GM21515 (cell line): ENCODE data around the gene BFAR.
"Not testable (repeated sequence)": the region's sequence is repeated elsewhere in the genome, so short reads cannot be mapped to it uniquely, and the experiment has no call there.

ENCODE experiments used
- ATAC-seq: cut with Tn5 transposase; IDR thresholded peaks from one replicate; pipeline ENCODE4 v1.9.1; 2021; ENCODE audit not compliant: unreplicated experiment

Gene BFAR, protein sequence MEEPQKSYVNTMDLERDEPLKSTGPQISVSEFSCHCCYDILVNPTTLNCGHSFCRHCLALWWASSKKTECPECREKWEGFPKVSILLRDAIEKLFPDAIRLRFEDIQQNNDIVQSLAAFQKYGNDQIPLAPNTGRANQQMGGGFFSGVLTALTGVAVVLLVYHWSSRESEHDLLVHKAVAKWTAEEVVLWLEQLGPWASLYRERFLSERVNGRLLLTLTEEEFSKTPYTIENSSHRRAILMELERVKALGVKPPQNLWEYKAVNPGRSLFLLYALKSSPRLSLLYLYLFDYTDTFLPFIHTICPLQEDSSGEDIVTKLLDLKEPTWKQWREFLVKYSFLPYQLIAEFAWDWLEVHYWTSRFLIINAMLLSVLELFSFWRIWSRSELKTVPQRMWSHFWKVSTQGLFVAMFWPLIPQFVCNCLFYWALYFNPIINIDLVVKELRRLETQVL

DNA sequence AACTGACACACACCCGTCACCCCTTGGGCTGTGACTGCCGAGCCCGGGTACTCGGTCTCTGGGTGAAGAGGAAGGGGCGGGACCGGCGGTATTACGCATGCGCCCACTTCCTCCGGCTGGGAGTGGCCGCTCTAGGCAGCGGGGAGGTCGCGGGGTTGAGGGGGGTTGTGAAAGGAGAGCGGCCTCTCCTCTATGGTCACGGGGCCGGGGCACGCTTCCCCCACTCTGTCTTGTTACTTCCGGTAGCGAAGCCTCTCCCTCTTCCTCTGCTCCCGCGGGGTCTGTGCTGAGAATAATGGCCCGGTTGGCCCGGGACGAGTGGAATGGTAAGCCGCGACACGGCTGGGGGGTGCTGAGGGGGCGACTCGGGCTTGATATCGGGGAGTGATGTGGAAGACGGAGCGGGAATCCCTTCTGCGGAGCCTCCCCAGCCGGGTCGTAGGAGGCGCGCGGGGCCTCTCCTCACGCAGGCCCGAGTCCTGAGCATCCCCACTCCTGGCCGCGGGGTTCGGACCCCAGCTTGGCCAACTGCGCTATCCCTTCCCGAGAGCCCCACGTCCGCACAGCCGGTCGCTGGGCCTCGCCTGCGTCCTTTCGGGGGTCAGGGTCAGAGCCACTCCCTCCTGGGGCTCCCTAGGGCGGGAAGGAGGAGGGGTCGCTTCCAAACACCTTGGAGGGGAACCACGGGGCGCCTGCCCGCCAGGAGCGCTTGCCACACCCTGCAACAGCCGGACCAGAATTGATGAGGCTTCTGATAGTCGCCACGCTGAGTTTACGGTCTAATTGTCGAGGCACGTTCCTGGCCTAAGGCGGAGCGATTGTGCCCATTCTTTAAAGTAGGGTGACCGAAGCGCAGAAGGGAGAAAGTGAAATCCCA lies at the start of gene BFAR:
BFAR (plus strand) TSS at position 259 of the 877 bp plus-strand sequence. CDS start 11,396 bp downstream, outside the sequence.
- peak; percentile 74 for ATAC-seq

DNA sequence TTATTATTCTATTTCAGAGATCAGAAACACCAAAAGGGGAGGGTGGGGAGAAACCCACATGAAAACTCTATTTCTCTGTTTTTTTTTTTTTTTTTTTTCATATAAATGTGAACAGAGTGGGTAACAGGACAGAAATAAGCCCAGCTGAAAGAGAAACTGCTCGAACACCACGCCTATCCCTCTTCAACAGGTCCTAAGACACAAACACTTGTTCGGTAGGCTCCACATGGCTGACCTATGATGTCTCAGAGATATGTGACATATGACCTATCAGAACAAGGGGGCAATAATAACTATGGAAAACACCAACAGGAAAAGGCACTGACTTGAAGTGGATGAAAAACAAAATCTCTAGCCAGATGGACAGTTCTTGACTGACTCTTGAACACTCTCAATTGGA lies 47.5 kb upstream of the BFAR start:
- no peak for ATAC-seq

DNA sequence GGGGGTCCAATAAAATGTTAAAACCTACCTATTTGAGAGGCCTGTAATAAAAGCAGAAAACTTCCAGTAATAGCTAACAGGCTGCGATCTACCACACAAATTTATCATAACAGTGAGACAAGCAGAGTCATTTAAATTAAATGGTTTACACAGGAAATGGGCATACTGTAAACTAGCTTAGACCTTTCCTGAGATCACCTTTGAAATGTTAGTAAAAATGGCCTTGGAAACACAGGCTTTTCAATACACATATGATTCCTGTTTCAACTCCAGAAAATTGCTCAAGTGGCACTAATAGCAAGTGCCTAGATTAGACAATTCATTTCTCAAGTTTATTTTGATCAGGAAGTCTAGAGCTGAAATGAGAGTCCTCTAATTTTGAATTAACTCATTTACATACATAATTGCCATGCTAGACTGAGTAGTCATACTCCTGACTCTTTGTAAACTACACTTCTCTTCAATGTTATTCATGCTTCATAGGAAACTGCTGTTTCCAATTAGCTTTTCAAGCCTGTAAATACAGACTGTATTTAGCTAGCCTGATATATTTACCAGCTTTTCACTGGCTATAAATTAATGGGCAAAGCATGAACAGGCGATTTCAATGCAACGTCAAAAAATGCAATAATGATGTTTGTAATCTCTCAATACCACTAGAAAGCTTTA lies 46.0 kb upstream of the BFAR start:
- ATAC-seq, result no peak

DNA sequence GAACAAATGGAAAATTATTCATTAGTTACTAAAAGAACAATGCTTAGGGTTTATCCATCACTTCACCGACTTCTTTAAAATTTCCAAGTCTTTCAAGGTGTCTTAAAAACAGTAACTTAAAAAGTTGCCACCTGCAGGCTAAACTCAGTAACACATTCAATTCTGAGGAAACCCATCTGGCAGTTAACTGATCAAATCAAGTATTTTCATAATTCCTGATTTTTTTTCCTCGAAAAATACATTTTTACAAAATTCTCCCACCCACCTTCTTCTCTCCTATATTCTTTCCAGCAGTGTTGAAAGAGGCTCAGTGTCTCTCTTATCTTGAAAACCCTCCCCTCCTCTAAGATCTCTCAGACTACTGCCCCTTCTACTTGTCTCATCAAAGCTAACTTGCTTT lies 32.6 kb upstream of the BFAR start:
- ATAC-seq, result no peak

DNA sequence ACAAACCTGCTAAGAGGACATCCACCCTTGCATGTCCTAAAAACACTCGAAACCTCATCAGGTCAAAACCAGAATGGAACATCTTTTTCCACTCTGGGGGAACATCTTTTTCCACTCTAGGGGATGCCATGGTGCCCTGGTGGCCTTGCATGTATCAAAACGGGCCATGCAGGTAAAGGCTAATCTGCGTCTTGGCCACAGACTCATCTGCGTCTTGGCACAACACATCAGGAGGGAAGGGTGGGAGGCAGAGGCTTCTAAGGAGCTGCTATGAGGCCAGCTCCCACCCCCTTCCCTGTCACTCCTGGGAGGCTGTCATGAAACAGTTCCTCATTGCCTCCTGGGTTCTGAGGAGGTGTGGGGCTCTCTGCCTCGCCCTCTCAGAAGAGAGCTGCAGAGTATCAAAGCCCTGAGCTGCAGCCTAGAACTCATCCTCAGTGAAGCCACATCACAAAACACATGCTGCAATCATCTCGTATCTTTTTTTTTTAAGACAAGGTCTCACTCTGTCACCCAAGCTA lies 30.2 kb upstream of the BFAR start:
- ATAC-seq, result no peak

DNA sequence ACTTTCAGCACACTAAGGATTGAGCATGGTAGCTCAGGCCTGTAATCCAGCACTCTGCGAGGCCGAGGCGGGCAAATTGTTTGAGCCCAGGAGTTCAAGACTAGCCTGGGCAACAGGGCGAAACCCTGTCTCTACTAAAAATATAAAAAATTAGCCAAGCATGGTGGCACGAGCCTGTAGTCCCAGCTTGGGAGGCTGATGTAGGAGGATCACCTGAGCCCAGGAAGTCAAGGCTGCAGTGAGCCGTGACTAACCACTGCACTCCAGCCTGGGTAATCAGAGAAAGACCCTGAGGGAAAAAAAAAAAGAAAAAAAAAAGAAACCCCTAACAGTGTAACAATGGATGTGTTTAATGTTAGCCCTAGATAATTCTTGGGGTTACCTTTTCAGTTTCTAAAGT lies 26.6 kb upstream of the BFAR start:
- no peak for ATAC-seq

DNA sequence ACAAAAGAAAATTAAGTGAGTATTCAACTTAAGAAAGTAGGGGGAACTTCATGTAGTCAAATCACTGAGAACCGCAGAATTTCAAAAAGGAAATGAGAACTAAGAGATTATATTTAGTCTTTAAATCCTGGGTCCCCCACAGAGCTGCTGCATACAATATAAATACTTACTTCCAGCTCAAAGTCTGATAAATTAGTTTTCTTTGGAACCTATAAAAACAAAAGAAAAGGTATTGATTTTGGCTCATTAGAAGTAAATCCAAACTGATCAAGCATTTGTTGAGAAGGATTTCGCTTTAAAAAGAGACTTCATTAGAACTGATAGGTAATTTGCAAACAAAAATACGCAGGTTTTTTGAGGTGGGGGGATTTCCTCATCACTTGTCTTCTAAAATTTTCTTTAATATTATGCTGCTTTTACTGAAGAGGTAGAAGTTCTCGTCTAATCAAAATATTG lies 24.6 kb upstream of the BFAR start:
- ATAC-seq, result peak; percentile 59

DNA sequence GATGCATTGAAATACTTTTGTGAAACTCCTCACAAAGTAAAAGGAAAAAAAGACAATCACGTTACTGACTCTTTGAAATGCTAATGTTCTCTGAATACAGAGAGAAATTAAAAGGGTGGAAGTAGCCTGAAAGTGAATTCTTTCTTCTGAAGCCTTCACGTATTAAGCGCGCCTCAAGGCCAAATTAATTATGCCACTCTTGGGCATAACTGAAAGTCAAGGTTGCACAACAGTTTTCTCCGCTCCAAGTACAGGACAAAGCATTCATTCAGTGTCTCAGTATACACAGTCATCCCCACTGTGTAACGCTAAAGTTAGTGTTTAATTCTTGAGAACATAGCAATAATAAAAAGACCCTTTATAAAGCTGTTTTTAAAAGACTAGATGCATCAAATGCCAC lies 24.1 kb upstream of the BFAR start:
- peak; percentile 6 for ATAC-seq

DNA sequence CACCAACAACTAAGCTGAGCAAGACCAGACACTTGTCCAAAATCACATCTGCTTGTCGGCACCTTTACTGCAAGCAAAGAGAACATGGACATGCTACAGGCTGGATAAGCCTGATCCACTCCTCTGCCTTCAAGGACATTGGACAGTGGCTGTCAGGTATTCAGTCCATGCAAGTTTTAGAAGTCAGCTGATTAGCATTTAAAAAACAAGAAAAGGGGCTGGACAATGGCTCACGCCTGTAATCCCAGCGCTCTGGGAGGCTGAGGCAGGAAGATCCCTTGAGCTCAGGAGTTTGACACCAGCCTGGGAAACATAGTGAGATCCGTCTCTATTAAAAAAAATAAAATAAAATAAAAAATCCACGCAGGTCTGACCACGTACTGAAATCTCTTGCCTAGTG lies 23.0 kb upstream of the BFAR start:
- no peak for ATAC-seq

DNA sequence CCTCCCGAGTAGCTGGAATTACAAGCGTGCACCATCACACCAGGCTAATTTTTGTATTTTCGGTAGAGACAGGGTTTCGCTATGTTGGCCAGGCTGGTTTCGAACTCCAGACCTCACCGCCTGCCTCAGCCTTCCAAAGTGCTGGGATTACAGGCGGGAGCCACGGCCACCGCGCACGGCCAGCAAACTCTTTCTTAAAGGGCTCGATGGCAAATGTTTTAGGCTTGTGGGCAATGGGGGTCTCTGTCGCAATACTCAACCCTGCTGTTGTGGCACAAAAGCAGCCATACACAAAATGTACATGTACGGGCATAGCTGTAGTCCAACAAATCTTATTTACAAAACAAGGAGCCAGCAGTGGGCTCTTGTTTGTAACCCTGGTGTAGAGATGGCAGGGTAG lies 21.1 kb upstream of the BFAR start:
- ATAC-seq, result no peak

DNA sequence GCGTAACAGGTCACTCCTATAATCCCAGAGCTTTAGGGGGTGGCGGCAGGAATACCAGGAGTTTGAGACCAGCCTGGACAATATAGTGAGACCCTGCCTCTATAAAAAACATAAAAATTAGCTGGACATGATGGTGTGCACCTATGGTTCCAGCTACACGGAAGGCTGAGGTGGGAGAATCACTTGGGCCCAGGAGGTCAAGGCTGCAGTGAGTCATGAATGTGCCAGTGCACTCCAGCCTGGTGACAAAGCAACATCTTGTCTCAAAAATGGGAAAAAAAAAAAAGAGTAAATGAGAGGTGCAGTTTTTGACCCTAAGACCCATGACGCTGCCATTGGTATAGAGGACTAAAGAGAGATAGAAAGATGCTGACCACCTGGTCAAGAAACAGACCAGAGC lies 18.8 kb upstream of the BFAR start:
- no peak for ATAC-seq

DNA sequence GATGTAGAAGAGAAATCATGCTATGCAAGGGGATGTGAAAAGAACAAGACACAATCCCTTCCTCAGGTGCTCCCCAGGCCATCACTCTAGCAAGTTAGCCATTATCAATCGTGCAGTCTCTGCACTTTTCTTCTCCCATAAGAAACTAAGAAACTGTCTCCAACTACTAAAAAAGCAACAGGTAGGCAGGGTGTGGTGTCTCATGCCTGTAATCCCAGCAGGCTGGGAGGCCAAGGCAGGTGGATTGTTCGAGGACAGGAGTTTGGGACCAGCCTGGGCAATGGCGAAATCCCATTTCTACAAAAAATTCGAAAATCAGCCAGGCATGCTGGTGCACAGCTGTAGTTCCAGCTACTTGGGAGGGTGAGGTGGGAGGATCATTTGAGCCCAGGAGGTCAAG lies 16.5 kb upstream of the BFAR start:
- ATAC-seq, result no peak

DNA sequence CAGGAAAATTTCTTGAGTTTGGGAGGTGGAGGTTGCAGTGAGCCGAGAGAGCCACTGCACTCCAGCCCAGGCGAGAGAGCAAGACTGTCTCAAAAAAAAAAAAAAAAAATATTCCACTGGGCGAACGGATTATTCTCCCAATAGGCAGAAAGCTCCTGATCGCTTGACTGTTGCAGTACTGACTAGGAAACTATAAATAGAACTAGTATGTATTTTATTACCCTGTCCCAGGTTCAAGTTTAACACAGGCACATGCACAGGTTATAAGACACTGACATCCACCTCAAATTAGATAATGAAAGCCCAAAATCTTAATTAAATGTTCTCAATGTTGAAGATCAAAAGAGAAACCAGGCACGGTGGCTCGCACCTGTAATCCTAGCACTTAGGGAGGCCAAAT lies 14.2 kb upstream of the BFAR start:
- no peak for ATAC-seq

DNA sequence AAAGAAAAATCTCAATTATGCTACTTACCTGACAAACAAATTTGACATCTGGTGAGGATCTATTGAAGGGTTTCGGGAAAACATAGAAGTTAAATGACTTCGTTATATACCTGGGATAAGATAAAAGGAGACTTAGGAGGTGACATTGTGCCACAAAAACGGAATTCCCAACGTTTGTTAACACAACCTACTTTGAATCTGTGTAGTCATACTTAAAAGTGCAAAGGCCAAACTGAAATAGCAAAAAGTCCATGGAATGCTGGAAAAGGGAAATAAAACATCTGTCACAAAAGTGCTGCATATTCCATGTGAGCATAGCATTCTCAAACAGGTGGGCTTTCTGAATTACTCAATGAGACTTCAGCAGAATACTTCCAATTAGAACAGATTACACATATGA lies 5.7 kb upstream of the BFAR start:
- no peak for ATAC-seq

DNA sequence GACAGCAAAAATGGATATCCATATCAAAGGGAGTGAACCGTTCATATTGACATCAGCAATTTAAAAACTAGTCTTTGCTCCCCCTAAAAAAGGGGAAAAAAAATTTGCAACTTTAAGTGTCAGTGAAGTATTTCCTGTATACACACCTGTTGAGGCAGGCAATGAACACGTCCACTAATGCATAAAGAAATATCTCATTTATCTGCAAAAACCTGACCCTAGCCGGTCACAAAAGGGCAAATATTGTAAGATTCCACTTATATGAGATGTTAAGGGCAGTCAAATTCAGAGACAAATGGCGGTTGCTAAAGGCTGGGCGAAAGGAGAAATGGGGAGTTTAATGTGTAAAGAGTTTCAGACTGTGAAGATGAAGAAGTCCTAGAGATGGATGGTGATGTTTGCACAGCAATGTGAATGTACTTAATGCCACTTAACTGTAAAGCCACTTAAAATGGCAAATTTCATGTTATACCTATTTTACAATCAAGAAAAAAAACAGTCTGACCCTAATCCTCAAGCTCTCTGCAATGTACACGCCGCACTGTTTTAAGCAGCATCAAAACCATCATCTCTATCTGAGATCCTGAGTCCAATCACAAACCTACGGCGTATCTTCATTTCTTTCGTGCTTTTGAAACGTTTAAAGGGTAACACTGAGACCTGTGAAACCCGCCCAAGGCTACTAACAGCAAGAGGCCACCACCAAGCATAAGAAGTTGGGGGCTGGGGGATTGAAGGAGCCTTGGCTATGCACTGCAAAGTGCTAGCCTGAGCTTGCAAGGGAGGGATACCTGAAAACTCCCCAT lies 3.7 kb upstream of the BFAR start:
- no peak for ATAC-seq

DNA sequence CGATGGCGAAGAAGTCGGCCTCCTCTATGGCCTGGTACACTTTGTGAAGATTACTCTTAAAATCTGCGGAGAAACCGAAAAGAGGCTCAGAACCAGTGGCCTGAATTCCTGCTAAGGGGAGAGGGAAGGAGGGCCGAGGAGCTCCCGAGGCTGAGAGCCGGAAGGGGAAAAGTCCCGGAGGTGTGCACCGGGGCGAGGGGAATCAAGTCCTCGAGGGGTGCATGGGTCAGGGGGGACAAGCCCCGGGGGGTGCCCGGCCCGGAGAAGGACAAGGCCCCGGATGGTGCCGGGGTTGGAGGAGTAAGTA lies 3.2 kb upstream of the BFAR start:
- peak; percentile 3 for ATAC-seq

DNA sequence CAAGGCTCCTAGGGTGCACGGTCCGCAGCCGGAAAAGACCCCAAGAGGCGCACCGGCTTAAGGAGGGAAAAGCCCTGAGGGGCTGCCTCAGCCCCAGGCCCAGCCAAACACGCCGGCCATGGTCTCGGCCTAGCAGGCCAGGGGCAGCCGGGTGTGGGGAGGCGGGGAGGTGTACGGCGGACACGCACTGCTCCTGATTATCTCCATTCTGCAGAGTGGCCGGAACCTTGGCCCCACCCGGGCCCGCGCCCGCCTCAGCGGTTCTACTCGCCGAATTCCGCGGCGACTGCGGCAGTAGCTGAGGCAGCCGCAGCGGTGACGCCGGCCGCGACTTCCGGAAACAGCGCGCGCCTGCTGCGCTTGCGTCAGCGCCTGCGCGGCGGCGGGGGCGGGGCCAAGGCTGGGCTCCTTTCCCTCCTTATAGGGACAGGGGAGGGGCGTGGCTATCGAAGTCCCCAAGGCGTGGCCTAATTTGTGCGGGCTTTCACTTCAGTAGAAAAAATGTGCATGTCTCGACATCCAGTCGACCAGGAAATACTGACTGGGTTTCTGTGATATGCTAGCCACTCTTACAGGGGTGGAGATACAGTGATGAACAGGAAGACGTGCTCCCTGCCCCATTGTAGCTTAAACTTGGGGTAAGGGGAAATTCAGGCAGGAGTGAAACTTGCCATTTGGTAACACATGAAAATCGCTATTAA lies 2.7 kb upstream of the BFAR start, which contains the start of gene PARN:
PARN (minus strand) TSS at position 342 of the 701 bp plus-strand sequence; CDS start at position 207, 135 bp downstream.
- peak; percentile 43 for ATAC-seq

DNA sequence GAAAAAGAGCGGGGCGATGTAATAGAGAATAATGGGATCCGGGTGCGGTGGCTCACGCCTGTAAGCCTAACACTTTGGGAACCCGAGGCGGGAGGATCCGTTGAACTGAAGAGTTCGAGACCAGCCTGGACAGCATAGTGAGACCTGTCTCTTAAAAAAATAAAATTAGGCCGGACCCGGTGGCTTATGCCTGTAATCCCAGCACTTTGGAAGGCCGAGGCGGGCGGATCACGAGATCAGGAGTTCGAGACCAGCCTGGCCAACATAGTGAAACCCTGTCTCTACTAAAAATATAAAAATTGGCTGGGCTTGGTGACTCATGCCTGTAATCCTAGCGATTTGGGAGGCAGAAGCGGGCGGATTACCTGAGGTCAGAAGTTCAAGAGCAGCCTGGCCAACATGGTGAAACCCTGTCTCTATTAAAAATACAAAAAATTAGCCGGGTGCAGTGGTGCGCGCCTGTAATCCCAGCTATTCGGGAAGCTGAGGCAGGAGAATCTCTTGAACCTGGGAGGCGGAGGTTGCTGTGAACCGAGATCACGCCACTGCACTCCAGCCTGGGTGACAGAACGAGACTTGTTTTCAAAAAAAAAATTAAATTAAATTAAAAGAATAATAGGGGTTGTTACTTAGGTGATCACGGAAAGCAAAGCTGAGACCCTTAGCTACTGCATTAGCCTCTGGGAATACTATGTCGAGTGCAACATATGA lies 2.0 kb upstream of the BFAR start:
- not testable (repeated sequence) for ATAC-seq

DNA sequence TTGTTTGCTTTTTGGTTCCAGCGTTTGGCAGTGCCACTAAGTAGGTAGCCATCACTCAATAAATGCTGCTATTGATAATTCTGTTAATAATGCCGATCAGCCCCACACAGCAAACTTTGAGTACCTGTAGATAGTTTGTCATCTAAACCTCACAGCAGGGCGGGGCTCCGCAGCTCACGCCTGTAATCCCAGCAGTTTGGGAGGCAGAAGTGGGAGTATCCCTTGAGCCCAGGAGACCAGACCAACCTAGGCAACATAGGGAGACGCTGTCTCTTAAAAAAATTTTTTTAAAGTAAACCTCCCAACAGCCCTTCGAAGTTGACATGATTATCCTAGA lies 1.6 kb downstream of the BFAR start:
- no peak for ATAC-seq
